Bronchial epithelial cell (primary cell): Measurements from ENCODE around the gene TSPAN15. TPM values are rescaled to one million over a fixed set of nuclear protein-coding genes. Genes with fewer than 3 reads are reported as not detected.

ENCODE experiments used
- DNase-seq: peaks from one replicate; pipeline ENCODE4 v3.0.0-alpha.2; 2010; ENCODE audit warnings: low read depth
- FAIRE-seq: peaks from 2 replicates; lab custom pipeline; 2011; peaks lifted over from hg19 to GRCh38; lab: Jason Lieb, UNC
- H3K27me3 ChIP-seq: 2 replicates; pipeline ENCODE4 v1.5.1; 2011; ENCODE audit warnings: low read length; ENCODE audit not compliant: control insufficient read depth, insufficient read depth
- H3K36me3 ChIP-seq: 2 replicates; pipeline ENCODE4 v1.5.1; 2011; ENCODE audit warnings: low read length; ENCODE audit not compliant: control insufficient read depth, insufficient read depth
- H3K4me3 ChIP-seq: 2 replicates; pipeline ENCODE4 v1.5.1; 2011; ENCODE audit warnings: mild to moderate bottlenecking, low read depth, low read length, control low read depth
- CTCF ChIP-seq: IDR thresholded peaks from 2 replicates; pipeline ENCODE4 v1.5.1; 2011; ENCODE audit warnings: mild to moderate bottlenecking, moderate library complexity, low read length, control low read depth, inconsistent platforms; ENCODE audit not compliant: insufficient read depth, severe bottlenecking
- total RNA-seq: library from RNA; depleted of rRNA; stranded (reverse); fragments of >200 nt; gene quantifications from 2 replicates; pipeline ENCODE4 v1.2.1, GENCODE V29; 2014

Gene TSPAN15
- total RNA-seq, 1 donor from 2014 or later = 12.1 TPM

- TF ChIP-seq CTCF = no peak
- no peak overlapping the region for H3K4me3 ChIP-seq
- H3K36me3 ChIP-seq = no peaks in the 10 kb centered on the region
- DNase-seq (no peak), FAIRE-seq (no peak)
- H3K27me3 ChIP-seq = peaks cover 7% of the 10 kb centered on the region
These were observed 103.3 kb downstream of the TSPAN15 start for GRCh38 chr10:69554611-69555010.

Other genes with a start within 250 kb of the TSPAN15 start
- 3.9 and 12.7 TPM in 2 replicates for gene HKDC1, start 231.1 kb upstream of the TSPAN15 start, total RNA-seq
- 170 and 182 TPM in 2 replicates for gene HK1, start 173.0 kb upstream of the TSPAN15 start, total RNA-seq
- under 0.01 TPM in 1 of 2 replicates, not detected in the other for gene TACR2, start 34.5 kb upstream of the TSPAN15 start, total RNA-seq
- gene NEUROG3, start 122.0 kb downstream of the TSPAN15 start, total RNA-seq = not detected in 2 replicates
- gene FAM241B, start 178.8 kb downstream of the TSPAN15 start, total RNA-seq = 2.6 and 4.6 TPM in 2 replicates